C4-2B (cell line): ENCODE results near the gene NF1.
"Not testable (repeated sequence)": the region's sequence is repeated elsewhere in the genome, so short reads cannot be mapped to it uniquely, and the experiment has no call there.

ENCODE experiments used
- H3K27ac ChIP-seq: fragments of 450-650 bp; 2 replicates; pipeline ENCODE4 v1.5.1; 2017
- CTCF ChIP-seq: fragments of 450-650 bp; conservative IDR thresholded peaks from 2 replicates; pipeline ENCODE4 v1.5.1; 2017; ENCODE audit warnings: mild to moderate bottlenecking
- ZFX ChIP-seq: fragments of 450-650 bp; IDR thresholded peaks from 2 replicates; pipeline ENCODE4 v1.6.1; 2017

NF1 gene

GRCh38 chr17:31378638-31379037, 283.9 kb downstream of the NF1 start:
- H3K27ac ChIP-seq, result no peak overlapping the region
- TF ChIP-seq CTCF, result no peak; the same call in 1 of the 2 replicates
- TF ChIP-seq ZFX, result no peak

GRCh38 chr17:31379597-31380205, 284.9 kb downstream of the NF1 start:
- no peak overlapping the region for H3K27ac ChIP-seq
- TF ChIP-seq CTCF, result no peak
- no peak for TF ChIP-seq ZFX

- TF ChIP-seq CTCF (no peak), ZFX (no peak)
- H3K27ac ChIP-seq, result no peak overlapping the region
These were observed 286.4 kb downstream of the NF1 start for GRCh38 chr17:31381165-31381668.

- H3K27ac ChIP-seq, result not testable (repeated sequence)
These were observed 288.0 kb downstream of the NF1 start for GRCh38 chr17:31382668-31383275.

GRCh38 chr17:31383488-31383887, 288.7 kb downstream of the NF1 start:
- H3K27ac ChIP-seq, result not testable (repeated sequence)

- no peak overlapping the region for H3K27ac ChIP-seq
- no peak for TF ChIP-seq CTCF
- no peak for TF ChIP-seq ZFX
These were observed 290.9 kb downstream of the NF1 start for GRCh38 chr17:31385428-31386285.

GRCh38 chr17:31386542-31387075, 291.8 kb downstream of the NF1 start:
- no peak overlapping the region for H3K27ac ChIP-seq
- no peak for TF ChIP-seq ZFX
- no peak for TF ChIP-seq CTCF

GRCh38 chr17:31387438-31387837, 292.7 kb downstream of the NF1 start:
- H3K27ac ChIP-seq, result no peak overlapping the region
- TF ChIP-seq ZFX, result no peak
- no peak for TF ChIP-seq CTCF
